Right kidney (tissue), 9 donors: ENCODE measurements around the gene EME1.
"Not testable (repeated sequence)": the region's sequence is repeated elsewhere in the genome, so short reads cannot be mapped to it uniquely, and the experiment has no call there.

Source experiments
- DNase-seq: peaks from one replicate; pipeline ENCODE4 v3.0.0-alpha.2; 2016
- long read RNA-seq, 8 donors: transcript quantifications; one replicate each; lab custom pipeline, GENCODE V29; 2026

The EME1 gene, protein sequence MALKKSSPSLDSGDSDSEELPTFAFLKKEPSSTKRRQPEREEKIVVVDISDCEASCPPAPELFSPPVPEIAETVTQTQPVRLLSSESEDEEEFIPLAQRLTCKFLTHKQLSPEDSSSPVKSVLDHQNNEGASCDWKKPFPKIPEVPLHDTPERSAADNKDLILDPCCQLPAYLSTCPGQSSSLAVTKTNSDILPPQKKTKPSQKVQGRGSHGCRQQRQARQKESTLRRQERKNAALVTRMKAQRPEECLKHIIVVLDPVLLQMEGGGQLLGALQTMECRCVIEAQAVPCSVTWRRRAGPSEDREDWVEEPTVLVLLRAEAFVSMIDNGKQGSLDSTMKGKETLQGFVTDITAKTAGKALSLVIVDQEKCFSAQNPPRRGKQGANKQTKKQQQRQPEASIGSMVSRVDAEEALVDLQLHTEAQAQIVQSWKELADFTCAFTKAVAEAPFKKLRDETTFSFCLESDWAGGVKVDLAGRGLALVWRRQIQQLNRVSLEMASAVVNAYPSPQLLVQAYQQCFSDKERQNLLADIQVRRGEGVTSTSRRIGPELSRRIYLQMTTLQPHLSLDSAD
- long read RNA-seq, donor 1, partial matches to known transcripts = 0 of 1 reads
- long read RNA-seq, donor 1, other reads (novel, unspliced or antisense) = 0 of 1 reads
- long read RNA-seq, donor 2 = 0 reads
- long read RNA-seq, donor 3 = 0 reads
- long read RNA-seq, donor 4, partial matches to known transcripts = 0 of 1 reads
- long read RNA-seq, donor 4, other reads (novel, unspliced or antisense) = 0 of 1 reads
- long read RNA-seq, donor 5, partial matches to known transcripts = 92 of 92 reads
- long read RNA-seq, donor 5, other reads (novel, unspliced or antisense) = 0 of 92 reads
- long read RNA-seq, donor 6 = 0 reads
- long read RNA-seq, donor 7 = 0 reads
- long read RNA-seq, donor 8, partial matches to known transcripts = 0 of 1 reads
- long read RNA-seq, donor 8, other reads (novel, unspliced or antisense) = 0 of 1 reads

- DNase-seq = peak; percentile 98
Measured at GRCh38 chr17:50372758-50373556, at the start of gene EME1, which contains the start of gene MRPL27. Gene EME1, plus strand, starts transcription at chr17:50373229. Its CDS starts 1,980 bp downstream, at chr17:50375209. Gene MRPL27, minus strand, starts transcription at chr17:50373184. Its CDS starts 14 bp downstream, at chr17:50373170.

- DNase-seq = no peak
Measured at GRCh38 chr17:50325906-50326305, 47.1 kb upstream of the EME1 start.

DNA sequence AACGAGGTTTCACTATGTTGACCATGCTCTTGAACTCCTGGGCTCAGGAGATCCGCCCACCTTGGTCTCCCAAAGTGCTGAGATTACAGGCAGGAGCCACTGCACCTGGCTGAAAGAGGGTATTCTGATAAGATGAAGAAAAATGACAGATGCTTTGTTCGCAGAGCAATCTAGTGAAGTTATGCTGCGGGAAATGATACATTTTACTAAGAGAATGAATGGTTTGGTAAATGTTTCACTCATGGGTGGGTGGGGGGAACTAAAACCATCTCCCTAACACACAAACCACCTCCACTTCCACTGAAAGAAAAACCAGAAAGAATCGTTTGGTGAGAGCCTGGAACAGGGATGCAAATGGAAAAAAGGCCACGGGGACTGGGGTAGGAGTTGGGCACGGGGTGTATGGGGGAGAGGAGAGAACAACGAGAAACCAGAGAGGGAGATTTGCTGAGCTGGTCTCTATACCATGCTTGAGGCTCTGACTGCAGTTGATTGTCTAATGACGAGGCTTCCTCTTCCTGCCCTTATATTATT lies 46.1 kb upstream of the EME1 start:
- DNase-seq = no peak

- DNase-seq = peak; percentile 45
Measured at GRCh38 chr17:50328363-50329325, 44.4 kb upstream of the EME1 start.

DNA sequence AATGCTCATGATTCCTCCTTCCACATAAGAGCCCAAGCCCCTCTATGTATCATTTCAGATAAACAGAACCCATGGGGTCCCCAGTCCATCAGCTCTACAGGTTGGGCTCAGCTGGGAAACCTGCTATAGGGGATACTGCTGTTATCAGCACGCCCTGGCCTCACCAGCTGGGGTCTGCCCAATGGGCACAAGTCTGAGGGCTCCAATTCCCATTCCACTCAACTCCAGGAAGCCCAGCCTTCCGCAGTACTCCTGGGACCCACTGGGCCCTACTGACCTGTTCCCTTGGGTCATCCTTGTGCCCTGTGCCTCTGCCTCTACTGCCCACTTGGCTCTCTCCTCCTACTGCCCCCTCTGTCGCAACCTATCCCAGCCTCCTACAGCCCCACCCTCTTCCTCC lies 43.3 kb upstream of the EME1 start:
- DNase-seq = no peak

DNA sequence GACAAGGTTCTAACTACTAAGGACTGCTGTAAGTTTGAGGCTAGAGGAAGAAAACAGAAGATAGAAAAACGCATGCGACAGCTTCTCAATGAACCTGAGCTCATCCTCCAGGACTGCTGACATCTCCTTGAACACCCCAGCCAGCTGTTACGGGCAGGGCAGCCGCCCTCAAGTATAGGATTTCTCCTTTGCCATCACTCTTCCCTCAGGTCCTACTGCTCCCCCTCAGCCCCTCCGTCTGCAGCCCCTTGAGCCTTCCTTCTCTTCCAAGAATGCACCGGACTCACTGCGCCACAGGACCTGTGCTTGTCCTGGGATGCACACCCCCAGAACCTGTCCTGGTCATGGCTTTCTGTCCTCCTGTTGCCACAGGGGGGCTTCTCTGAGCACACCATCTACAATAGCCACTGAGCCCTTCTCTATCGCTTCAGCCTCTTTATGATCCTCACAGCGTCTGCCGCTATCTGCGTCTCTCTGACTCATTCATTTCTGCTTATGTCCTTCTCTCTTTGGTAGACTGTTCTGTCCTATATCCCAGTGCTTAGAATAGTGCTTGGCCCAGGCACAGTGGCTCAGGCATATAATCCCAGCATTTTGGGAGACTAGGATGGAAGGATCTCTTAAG lies 42.8 kb upstream of the EME1 start:
- no peak for DNase-seq

DNA sequence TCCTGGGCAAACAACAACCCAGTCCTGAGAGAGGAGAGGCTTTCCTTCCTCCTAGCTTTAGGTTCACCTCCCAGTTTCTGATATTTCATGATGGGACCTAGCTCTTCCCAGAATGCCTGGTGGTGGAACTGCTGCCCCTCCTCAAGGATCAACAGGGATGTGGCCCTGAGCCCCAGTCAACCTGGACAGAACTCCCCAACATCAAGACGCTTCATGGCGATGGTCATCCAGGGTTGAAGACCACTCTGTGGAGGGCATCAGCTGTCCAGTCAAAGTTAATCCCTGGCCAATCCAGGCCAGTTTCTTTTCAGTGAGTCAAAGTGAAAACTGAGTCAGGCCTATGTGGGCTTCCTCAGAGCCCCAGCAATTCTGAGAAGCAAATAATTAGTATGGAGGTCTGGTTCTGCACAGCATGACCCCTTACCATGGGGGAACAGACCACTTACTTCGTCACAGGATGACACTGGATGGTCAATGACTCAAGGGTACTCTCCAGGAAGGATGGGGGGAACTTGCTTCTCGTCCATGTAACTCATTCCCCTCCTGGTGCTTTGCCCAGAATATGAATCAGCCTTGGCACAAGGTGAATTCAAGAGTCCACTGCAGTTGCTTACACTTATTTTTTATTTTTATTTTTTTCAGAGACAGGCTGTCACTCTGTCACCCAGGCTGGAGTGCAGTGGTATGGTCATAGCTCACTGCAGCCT lies 41.8 kb upstream of the EME1 start:
- DNase-seq = no peak

DNA sequence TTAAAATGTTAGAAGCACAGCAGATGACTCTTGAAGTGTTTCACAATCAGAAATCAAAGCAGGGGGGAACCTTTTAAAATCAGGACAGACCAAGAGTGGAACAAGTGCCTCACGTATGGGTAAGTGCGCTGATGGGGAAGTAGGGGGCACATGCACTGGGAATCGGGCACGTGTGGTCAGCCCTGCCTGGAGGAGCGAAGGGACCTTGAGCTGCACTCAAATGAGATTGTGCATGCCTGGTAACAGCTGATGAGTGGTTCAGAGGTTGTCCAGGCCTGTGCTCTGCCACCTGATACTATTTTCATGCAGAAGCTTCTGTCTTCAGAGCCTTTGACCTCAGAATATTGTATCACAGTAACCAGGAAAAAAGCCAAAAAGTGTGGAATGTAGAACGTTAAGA lies 40.8 kb upstream of the EME1 start:
- DNase-seq = no peak

DNA sequence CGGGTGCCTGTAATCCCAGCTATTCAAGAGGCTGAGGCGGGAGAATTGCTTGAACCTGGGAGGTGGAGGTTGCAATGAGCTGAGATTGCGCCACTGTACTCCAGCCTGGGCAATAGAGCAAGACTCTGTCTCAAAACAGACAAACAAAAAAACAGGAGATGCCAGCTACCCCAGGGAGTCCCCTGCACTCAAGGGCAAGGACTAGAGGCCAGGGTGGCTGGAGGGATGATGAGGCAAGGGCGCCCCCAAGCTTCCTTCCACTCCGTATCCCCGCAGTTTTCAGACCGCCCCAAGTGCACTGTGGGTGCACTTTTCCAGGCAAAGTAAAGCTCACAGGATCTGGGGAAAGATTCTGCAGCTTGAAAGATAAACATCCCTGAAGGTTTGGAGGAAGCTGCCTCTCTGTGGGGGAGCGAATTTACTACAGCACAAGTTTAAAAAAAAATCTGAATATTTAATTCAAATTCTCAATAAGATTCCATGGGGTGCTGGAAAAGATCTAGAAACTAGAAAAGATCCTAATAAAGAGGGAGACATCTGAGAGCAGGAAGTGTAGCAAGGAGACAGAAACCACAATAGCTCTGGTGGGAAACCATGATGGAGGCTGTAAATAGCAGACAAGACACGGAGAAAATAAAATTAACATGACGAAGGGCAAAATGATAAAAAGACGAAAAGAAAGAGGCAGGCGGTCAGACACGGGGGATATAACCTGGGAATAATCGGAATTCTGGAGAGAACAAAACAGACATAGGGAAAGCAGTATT lies 39.6 kb upstream of the EME1 start:
- not testable (repeated sequence) for DNase-seq

GRCh38 chr17:50337956-50338355 lies 35.1 kb upstream of the EME1 start:
- DNase-seq = no peak

GRCh38 chr17:50338645-50339044 lies 34.4 kb upstream of the EME1 start:
- no peak for DNase-seq

GRCh38 chr17:50339381-50339780 lies 33.6 kb upstream of the EME1 start:
- no peak for DNase-seq

- DNase-seq = no peak
Measured at GRCh38 chr17:50344731-50345365, 28.2 kb upstream of the EME1 start.

- DNase-seq = peak; percentile 85
Measured at GRCh38 chr17:50345432-50346312, 27.4 kb upstream of the EME1 start, which contains the start of gene XYLT2. Gene XYLT2, plus strand, starts transcription at chr17:50346126. Its CDS starts 15 bp downstream, at chr17:50346141.

DNA sequence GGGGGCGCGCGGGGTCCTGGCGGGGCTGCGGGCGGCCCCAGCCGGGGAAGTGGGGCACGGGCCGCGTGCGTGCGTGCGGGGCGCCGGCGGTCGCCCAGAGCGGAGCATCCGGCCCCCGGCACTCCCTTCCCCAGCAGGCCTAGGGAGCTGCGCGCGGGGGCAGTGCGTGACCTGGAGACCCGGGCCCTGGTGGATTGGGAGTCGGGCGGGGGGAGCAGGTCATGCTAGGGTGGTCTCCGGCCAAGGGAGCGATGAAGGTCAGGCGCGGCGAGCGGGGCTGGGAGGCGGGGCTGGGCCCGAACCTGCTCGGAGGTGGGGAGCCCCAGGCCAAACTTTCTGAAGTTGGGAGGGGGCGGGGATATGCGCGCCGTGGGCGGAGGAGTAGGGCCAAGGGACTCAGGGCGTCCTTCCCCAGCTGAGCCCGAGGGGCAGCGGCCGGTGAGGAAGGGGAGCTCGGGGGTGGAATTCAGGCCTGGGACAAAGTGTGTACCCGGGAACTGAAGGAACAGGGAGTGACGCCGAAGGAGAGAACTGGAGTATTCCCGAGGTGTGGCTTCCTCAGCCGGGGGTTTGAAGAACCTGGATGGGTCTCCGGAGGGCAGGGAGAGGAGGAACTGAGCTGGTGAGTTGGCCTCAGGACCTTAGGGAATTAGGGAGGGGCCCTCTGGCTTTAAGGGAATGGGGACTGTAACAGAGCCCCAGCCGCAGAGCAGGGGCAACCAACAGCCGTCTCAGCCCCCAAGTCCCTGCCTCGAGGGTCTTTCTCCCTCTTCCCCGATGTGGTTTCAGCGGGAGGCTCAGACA lies 26.5 kb upstream of the EME1 start:
- peak; percentile 75 for DNase-seq
